ENCODE results near the gene TBC1D10A. TPM values are rescaled to one million over a fixed set of nuclear protein-coding genes. Genes with fewer than 3 reads are reported as not detected.

Gene TBC1D10A
- polyA plus RNA-seq, 4 donors: 12.1 to 19.9 (median 12.8) TPM

DNA sequence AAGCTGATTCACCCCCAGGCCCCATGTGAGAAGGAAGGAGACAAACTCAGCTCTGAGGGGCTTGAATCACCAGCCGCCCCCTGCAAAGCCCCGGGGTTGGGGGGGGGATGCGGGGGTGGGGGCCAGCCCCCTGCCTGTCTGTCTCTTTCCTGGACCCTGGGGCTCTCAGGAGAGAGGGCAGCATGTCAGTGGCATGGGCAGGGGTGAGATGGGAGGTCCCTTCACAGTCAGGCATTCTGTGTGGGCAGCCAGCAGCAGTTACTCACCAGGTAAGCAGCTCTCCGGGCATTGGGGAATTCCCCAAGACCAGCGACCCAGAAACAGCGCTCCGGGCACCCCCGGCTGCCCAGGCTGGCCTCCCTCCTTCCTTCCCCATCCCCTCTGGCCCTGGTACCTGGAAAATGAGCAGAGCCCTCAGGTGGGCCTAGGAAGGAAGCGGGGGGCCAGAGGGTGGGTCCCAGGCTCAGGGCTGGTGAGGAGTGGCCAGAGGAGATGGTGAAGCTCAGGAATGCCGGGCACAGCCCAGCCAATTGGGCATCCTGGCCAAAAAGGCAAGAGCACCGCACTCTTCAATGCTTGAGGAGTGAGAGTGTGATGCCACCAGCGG is 76.0 kb downstream of the TBC1D10A start:
- DNase-seq (ENCODE audit: low read depth in 4 of 4, low spot score in 3 of 4): no peak

DNA sequence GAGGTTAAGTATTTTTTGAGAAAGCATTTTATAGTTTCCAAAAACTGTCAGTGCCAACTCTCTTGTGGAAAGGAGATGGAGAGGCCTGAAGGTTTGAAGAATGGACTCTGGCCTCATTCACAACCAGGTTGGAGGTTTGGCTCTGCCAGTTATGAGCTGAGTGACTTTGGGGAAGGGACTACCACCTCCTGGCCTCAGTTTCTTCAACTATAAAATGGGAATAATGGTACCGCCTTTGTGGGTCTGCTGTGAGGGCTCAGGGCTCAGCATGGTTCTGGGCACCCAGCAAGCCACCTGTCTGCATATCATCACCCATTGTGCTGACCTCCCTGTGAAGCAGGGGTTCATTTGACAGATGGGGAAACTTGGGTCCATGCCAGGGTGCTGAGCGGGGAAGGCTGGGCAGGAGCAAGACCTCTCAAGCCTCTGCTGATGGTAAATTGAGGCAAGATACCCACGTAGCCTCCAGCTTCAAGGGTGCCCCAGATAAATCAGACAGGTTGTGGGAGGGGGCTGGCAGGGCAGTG is 76.6 kb downstream of the TBC1D10A start:
- no peak for DNase-seq (ENCODE audit: low read depth in 4 of 4, low spot score in 3 of 4)

DNA sequence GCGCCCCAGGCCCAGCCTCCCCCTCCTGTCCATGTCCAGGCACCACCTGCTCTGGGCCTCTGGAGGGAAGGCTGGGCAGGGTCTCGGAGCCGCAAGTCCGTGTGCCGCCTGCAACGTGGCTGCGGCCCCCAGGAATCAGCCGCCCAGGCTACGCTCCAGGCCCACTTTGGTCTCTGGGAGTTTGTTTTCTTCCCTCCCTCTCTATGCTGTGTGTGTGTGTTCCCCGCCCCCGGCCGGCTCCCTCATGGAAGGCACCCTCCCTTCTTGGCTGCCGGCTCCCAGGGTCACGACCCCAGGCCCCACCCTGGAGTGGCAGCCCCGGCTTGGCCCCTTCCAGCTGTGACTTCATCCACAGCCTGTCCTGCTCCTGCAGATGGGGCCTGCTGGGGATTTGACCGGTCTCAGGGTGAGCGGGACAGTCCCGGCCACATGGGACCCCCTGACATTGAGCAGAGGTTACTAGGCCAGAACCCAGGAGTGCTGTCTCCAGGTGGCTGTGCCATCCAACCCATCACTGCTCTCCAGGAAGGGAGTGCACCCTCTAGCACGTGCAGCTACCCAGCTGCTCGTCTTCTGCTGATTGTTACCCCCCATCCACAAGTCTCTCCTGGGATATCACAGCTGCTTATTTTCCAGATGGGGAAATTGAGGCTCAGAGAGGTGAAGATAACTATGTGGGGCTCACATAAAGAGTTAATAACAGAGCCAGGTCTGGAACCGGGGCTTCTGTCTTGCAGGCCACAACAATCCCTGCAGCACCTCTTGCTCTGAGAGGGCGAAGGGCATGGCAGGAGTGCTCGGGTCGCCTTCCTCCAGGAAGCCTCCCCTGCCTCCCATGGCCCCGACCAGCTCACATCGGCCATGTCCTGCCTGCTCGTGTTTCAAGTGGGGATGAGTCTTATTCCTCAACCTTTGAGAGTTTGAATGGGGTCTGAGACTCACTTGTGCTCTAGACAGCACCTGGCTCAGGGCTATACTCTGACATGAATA is 77.4 kb downstream of the TBC1D10A start:
- no peak for DNase-seq (ENCODE audit: low read depth in 4 of 4, low spot score in 3 of 4)

DNA sequence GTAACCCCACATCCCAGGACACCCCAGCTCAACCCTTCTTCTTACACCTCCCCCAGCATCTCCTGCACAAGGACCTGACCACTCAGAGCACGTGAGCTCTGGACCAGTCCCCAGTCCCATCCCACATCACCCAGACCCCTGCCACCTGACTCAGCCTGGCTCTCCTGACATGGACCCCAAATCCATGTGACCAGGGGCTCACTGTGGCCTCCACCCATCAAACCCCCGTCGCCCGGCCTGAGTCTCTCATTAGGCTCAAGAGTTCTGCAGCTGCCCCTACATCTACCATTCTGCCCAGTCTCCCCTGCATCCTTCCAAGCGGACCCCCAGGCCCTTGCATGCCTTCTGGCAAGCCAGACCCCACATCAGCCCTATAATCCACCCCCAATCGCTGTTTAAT is 78.3 kb downstream of the TBC1D10A start:
- no peak for DNase-seq (ENCODE audit: low read depth in 4 of 4, low spot score in 3 of 4)

DNA sequence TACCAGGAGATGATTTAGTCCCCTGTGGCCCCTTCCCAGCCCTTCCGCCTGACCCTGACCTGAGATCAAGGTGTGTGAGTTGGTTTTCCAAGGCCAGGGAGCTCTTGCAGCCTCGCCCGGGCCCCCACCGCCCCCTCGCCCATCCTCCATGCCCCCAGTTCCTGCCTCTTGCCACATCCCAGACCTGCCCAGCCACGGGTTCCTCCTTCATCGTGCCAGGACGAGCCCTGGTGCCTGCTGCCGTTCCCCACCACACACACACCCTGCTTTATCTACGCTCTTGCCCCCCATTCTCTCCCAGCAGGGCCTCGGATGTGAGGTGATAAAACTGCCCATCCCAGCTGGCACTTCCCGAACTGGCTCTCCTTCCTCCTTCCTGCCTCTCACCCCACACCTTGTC is 78.8 kb downstream of the TBC1D10A start:
- DNase-seq (ENCODE audit: low read depth in 4 of 4, low spot score in 3 of 4): no peak

DNA sequence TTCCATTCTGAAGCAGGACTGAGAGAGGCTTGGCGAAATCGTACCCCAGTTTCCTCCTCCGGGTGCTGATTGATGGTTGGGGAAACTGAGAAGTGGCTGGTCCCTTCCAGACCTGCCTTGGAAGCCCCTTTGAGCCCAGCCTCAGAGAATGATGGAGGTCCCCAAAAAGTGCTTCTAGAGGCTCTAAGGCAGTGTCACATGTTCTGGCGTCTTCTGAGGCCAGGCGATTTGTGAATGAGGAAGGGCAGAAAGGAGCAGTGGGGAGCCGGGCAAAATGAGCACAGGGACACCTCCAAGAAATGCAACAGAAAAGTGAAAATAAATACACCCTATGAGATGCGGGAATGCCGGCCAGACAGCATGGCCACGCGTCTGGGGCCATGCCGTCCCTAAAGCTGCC is 79.2 kb downstream of the TBC1D10A start:
- no peak for DNase-seq (ENCODE audit: low read depth in 4 of 4, low spot score in 3 of 4)

DNA sequence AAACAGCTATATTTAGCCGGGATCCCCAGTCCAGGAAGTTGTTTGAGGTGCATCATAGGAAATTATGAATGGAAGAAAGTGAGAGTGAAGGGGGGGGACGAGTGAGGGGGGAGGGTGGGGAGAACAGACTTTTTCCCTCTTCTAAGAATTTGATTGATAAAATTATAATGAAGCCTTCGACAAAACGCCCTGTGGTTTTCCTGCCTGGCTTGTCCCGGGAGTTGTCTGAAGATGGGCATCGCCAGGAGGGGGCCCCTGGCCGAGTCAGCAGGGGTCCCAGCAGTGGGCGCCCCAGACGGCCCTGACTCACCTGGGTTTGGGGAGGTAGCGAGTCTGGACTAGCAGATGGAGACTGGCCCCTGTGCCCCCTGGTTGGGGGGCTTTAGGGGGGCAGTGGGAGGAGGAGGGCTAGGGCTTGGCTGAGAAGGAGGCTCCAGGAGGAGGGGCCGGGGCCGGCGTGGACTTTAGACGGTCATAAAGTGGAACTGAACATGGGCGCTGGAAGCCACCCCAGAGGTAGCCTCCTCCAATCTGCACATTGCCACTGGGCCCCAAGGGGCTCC is 79.8 kb downstream of the TBC1D10A start:
- DNase-seq (ENCODE audit: low read depth in 4 of 4, low spot score in 3 of 4): no peak

DNA sequence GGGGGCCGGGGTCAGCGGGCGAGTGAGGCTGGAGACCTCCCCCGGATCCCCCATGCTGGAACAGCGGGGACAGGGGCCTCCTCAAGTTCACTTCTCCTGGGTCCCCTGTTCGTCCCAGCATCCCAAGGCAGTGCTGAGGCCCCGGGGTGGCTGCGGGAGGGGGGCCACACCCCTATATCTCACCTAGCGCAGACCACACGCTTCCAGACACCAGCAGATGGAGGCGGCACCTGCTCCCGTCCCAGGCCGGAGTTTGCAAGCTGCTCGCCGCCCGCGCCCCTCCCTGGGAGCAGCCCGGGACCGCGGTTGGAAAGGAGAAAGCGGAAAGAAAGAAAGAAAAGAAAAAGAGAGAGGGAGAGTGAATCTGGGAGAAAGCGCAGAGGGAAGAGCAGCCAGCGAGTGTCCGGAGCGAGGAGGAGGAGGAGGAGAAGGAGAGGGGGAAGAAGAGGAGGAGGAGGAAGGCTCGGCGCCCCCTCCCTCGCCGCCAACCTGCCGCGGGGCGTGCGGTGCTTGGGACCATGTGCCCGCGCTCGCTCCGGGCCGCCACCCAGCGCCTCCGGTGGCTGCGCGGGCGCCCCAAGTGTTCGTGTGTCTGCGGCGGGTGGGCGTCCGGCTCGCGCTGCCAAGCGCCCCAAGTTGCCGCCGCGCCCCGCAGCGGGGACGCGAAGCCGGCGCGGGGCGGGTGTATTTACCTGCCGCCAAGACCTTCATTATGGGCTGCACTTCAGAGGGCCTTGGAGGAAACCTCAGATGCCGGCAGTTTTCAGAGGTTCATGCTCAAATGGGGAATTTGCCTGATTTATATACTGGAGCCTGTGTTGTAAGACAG is 80.5 kb downstream of the TBC1D10A start, which contains the start of gene LIF:
Gene LIF, minus strand, starts transcription at position 775 of the 829 bp plus-strand sequence. Its CDS starts 64 bp downstream, at position 711.
- no peak for DNase-seq (ENCODE audit: low read depth in 4 of 4, low spot score in 3 of 4)

DNA sequence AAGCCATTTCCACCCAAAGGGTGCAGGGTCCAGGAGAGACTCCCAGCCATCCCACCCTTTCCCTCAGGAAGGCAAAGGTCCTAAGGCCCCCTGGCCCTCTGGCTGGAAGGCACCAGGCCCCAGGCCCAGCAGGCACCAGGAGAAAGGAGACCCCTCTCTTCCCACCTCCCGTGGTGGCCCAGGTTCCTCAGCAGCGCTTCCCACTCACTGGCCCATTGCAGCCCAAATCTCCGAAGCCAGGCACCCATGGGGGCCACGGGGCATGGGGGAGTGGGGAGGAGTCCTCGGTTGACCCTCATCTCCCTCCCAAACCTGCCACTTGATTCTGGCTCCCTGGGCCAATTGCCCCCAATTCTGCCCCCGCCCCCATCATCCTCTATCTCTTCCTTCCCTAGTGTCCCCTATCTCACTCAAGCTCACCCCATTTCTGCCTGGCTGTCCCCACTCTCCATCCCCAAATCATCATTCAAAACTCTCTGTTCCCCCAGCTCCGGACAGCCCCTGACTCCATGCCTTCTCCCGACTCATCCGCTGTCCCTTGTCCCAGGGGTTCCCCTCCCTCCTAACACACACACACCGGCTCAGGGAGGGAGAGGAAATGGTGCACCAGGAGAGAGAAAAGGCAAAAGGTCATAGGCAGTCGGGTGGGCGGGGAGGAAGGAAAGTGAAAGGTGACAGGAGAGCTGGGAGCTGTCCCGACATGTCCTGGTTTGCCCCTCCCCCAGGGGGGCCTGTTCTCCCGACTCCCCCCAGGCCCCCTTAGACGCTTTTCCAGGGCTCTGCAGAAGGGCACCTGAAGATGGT is 81.4 kb downstream of the TBC1D10A start:
- DNase-seq (ENCODE audit: low read depth in 4 of 4, low spot score in 3 of 4): no peak

DNA sequence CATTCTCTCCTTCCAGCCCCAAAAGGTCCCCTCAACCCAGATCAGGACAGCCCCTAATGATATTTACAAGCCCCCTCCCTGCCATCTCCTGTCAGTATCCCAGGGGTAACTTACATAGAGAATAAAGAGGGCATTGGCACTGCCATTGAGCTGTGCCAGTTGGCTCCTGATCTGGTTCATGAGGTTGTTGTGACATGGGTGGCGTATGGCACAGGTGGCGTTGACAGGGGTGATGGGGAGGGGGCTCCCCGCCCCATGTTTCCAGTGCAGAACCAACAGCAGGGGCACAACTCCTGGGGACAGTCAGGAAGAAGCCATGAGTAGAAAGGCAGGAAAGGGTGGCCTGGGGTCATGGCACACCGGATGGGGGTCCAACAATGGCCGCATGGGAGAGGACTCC is 82.1 kb downstream of the TBC1D10A start:
- no peak for DNase-seq (ENCODE audit: low read depth in 4 of 4, low spot score in 3 of 4)

DNA sequence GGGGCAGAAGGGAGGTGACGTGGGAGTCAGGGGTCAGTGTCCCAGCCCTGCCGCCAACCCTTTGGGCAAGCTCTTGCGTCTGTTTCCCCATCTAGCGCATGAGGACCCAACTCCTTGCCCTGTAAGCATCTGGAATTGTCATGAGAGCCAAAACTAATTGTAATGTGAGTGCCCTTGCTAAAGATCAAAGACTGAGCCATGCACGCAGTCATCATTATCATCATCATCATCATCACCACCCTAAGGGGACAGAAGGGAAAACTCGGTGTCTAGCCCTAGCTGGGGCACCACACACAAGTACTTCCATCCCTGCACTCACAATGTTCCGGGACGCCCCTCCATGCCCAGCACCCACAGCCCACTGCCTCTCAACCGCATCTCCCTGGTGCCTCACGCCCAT is 82.7 kb downstream of the TBC1D10A start:
- no peak for DNase-seq (ENCODE audit: low read depth in 4 of 4, low spot score in 3 of 4)

DNA sequence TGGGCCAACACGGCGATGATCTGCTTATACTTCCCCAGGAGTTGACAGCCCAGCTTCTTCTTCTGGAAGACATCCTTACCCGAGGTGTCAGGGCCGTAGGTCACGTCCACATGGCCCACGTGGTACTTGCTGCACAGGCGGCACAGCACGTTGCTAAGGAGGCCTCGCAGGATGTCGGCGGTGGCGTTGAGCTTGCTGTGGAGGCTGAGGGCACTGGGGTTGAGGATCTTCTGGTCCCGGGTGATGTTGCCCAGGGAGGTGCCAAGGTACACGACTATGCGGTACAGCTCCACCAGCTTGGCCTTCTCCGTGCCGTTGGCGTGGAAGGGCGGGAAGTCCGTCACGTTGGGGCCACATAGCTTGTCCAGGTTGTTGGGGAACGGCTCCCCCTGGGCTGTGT is 83.1 kb downstream of the TBC1D10A start:
- no peak for DNase-seq (ENCODE audit: low read depth in 4 of 4, low spot score in 3 of 4)

Other genes with a start within 250 kb of the TBC1D10A start
- gene HORMAD2, start 246.5 kb downstream of the TBC1D10A start, polyA plus RNA-seq (ENCODE audit: insufficient read length in 4 of 4): not detected
- 1 to 10 TPM; 1.6 to 2.3 (median 1.8) TPM for gene LIF, start 80.2 kb downstream of the TBC1D10A start, polyA plus RNA-seq (ENCODE audit: insufficient read length in 4 of 4)
- gene OSM, start 60.1 kb downstream of the TBC1D10A start, polyA plus RNA-seq (ENCODE audit: insufficient read length in 4 of 4): 1 to 10 TPM in 1 of 4 donors, under 1 TPM in 1, not detected in 2; 0.20 to 2.3 TPM
- 10 to 100 TPM in 3 of 4 donors, 1 to 10 TPM in 1; 9.0 to 14.4 (median 11.9) TPM for gene CASTOR1, start 37.4 kb downstream of the TBC1D10A start, polyA plus RNA-seq (ENCODE audit: insufficient read length in 4 of 4)
- 100 to 1,000 TPM; 133 to 155 (median 150) TPM for gene SF3A1, start 30.0 kb upstream of the TBC1D10A start, polyA plus RNA-seq (ENCODE audit: insufficient read length in 4 of 4)
- gene CCDC157, start 30.1 kb upstream of the TBC1D10A start, polyA plus RNA-seq (ENCODE audit: insufficient read length in 4 of 4): 1 to 10 TPM; 1.9 to 7.8 (median 5.0) TPM
- 10 to 100 TPM; 17.2 to 27.9 (median 21.2) TPM for gene RNF215, start 60.5 kb upstream of the TBC1D10A start, polyA plus RNA-seq (ENCODE audit: insufficient read length in 4 of 4)
- gene SEC14L2, start 70.1 kb upstream of the TBC1D10A start, polyA plus RNA-seq (ENCODE audit: insufficient read length in 4 of 4): 1 to 10 TPM; 4.3 to 8.1 (median 5.9) TPM
- 10 to 100 TPM in 1 of 4 donors, 1 to 10 TPM in 3; 2.4 to 12.0 (median 8.4) TPM for gene MTFP1, start 98.8 kb upstream of the TBC1D10A start, polyA plus RNA-seq (ENCODE audit: insufficient read length in 4 of 4)
- under 1 TPM in 2 of 4 donors, not detected in 2; 0.07 to 0.09 TPM for gene SEC14L3, start 145.1 kb upstream of the TBC1D10A start, polyA plus RNA-seq (ENCODE audit: insufficient read length in 4 of 4)
- gene SEC14L4, start 178.8 kb upstream of the TBC1D10A start, polyA plus RNA-seq (ENCODE audit: insufficient read length in 4 of 4): 1 to 10 TPM in 1 of 4 donors, under 1 TPM in 3; 0.44 to 1.1 (median 0.68) TPM
- gene SEC14L6, start 219.8 kb upstream of the TBC1D10A start, polyA plus RNA-seq (ENCODE audit: insufficient read length in 4 of 4): 10 to 100 TPM in 1 of 4 donors, 1 to 10 TPM in 3; 4.2 to 10.0 (median 6.3) TPM
- gene GAL3ST1, start 247.7 kb upstream of the TBC1D10A start, polyA plus RNA-seq (ENCODE audit: insufficient read length in 4 of 4): 10 to 100 TPM in 3 of 4 donors, under 1 TPM in 1; 0.79 to 37.4 (median 23.7) TPM

All from left renal pelvis (tissue), 4 donors.